WTC11 (cell line): ENCODE results near the gene SLC20A1.
A peak's percentile ranks its signal among the peaks of the same experiment; 100 is the strongest.

Source experiments
- CTCF ChIP-seq: fragments of 200-600 bp; IDR thresholded peaks from 2 replicates; pipeline ENCODE4 v1.8.0; 2022; ENCODE audit warnings: antibody characterized with exemption
- NR1H2 ChIP-seq: sonication (generic); formaldehyde crosslinking; IDR thresholded peaks from 2 replicates; pipeline ENCODE4 v1.9.0; 2021; ENCODE audit warnings: mild to moderate bottlenecking, moderate library complexity, missing genetic modification reagents
- STAT6 ChIP-seq: sonication (generic); formaldehyde crosslinking; conservative IDR thresholded peaks from 2 replicates; pipeline ENCODE4 v1.8.1; 2023; ENCODE audit warnings: mild to moderate bottlenecking, low read depth, missing genetic modification reagents, moderate library complexity

GRCh38 chr2:112626604-112627059 is 19.1 kb upstream of the SLC20A1 start:
- TF ChIP-seq STAT6 (CRISPR knock-in tag) (no peak), CTCF (peak; percentile 45; the same call in 1 of the 2 replicates), NR1H2 (CRISPR knock-in tag) (no peak)
